GM12891 (cell line): ENCODE results near the gene LAGE3.

ENCODE experiments used
- PAX5 ChIP-seq: IDR thresholded peaks from 2 replicates; pipeline ENCODE4 v1.6.1; 2011; ENCODE audit warnings: low read length, moderate library complexity, mild to moderate bottlenecking; ENCODE audit not compliant: insufficient read depth, severe bottlenecking
- POLR2A ChIP-seq: IDR thresholded peaks from 2 replicates; pipeline ENCODE4 v1.6.1; 2011; ENCODE audit warnings: low read depth, low read length, control low read depth
- POLR2AphosphoS5 ChIP-seq: IDR thresholded peaks from 2 replicates; pipeline ENCODE4 v1.6.1; 2011; ENCODE audit warnings: low read depth, low read length, control low read depth
- POU2F2 ChIP-seq: IDR thresholded peaks from 2 replicates; pipeline ENCODE4 v1.6.1; 2011; ENCODE audit warnings: low read depth, mild to moderate bottlenecking, control low read depth, low read length, moderate library complexity
- SPI1 ChIP-seq: IDR thresholded peaks from 2 replicates; pipeline ENCODE4 v1.6.1; 2011; ENCODE audit warnings: low read depth, low read length, control low read depth
- TAF1 ChIP-seq: IDR thresholded peaks from 2 replicates; pipeline ENCODE4 v1.6.1; 2011; ENCODE audit warnings: low read depth, low read length, control low read depth

DNA sequence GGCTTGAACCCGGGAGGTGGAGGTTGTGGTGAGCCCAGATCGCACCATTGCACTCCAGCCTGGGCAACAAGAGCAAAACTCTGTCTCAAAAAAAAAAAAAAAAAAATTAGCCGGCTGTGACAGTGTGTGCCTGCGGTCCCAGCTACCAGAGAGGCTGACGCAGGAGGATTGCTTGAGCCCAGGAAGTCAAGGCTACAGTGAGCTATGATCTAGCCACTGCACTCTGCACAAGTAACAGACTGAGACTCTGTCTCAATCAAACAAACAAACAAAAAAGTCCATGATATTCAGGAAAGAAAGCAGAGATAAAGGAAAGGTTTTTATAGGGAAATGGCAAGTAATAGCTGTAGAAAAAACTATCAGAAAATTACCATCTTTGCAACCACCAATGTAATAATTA lies 2.1 kb upstream of the LAGE3 start:
- no peak for TF ChIP-seq TAF1
- no peak for TF ChIP-seq POLR2A
- TF ChIP-seq POLR2AphosphoS5, result no peak
- no peak for TF ChIP-seq POU2F2
- TF ChIP-seq SPI1, result no peak
- TF ChIP-seq PAX5, result no peak
